GM12878 (cell line): Measurements from ENCODE around the gene TAF13. TPM values are rescaled to one million over a fixed set of nuclear protein-coding genes. Genes with fewer than 3 reads are reported as not detected.

Experiments
- ATAC-seq: fragments of 200-7000 bp; cut with Tn5 transposase; 3 replicates; pipeline ENCODE4 v1.9.1; 2020; ENCODE audit warnings: mild to moderate bottlenecking, moderate library complexity
- BruUV-seq: library from RNA; stranded (reverse); fragments of 400-500 nt; replicated peaks from 2 replicates; lab custom pipeline; 2021; lab: Mats Ljungman, UMichigan
- CTCF ChIA-PET: fragments of 300-600 bp; sonication (Branson Sonifier 250); formaldehyde crosslinking; extraction: SDS; loops from one replicate; lab custom pipeline; 2021; ENCODE audit warnings: inconsistent platforms; lab: Yijun Ruan, JAX
- POLR2A ChIA-PET: fragments of 350-600 bp; formaldehyde crosslinking; extraction: SDS; loops from one replicate; lab custom pipeline; 2021; ENCODE audit warnings: inconsistent platforms; lab: Charles Lee
- RAD21 ChIA-PET: fragments of 300-600 bp; sonication (Branson Sonifier 250); formaldehyde crosslinking; loops from one replicate; lab custom pipeline; 2023; ENCODE audit warnings: antibody characterized with exemption; ENCODE audit not compliant: unreplicated experiment; lab: Charles Lee
- SMC1A ChIA-PET: fragments of 300-600 bp; sonication (Branson Sonifier 250); formaldehyde crosslinking; loops from one replicate; lab custom pipeline; 2023; ENCODE audit not compliant: unreplicated experiment, uncharacterized antibody; lab: Charles Lee
- DNase-seq: peaks from one replicate; pipeline ENCODE4 v3.0.0-alpha.2; 2011; ENCODE audit warnings: low read depth, low spot score
- FAIRE-seq: peaks from 3 replicates; lab custom pipeline; 2011; peaks lifted over from hg19 to GRCh38; lab: Jason Lieb, UNC
- H2AFZ ChIP-seq: 2 replicates; pipeline ENCODE4 v1.6.0; 2011; ENCODE audit warnings: low read depth, low read length, control low read depth; ENCODE audit not compliant: control insufficient read depth
- H3K27ac ChIP-seq: 2 replicates; pipeline ENCODE4 v1.5.1; 2011; ENCODE audit warnings: control low read depth; ENCODE audit not compliant: control insufficient read depth, insufficient read depth
- H3K27me3 ChIP-seq, 2 experiments: replicated peaks in 1 of 2; 2 replicates each; pipeline versions ENCODE4 v1.6.0 to v1.6.1; 2011; ENCODE audit warnings: low read length in 1 of 2; ENCODE audit not compliant: control insufficient read depth in 2 of 2, insufficient read depth in 2 of 2
- H3K36me3 ChIP-seq, 2 experiments: 2 replicates each; pipeline ENCODE4 v1.5.1; 2011; ENCODE audit warnings: low read length in 1 of 2; ENCODE audit not compliant: control insufficient read depth in 2 of 2, insufficient read depth in 2 of 2
- H3K4me1 ChIP-seq: 2 replicates; pipeline ENCODE4 v1.6.1; 2011; ENCODE audit warnings: mild to moderate bottlenecking, low read length, moderate library complexity, mixed read lengths; ENCODE audit not compliant: control insufficient read depth, insufficient read depth
- H3K4me2 ChIP-seq: 2 replicates; pipeline ENCODE4 v1.6.0; 2011; ENCODE audit warnings: control low read depth; ENCODE audit not compliant: control insufficient read depth, insufficient read depth
- H3K4me3 ChIP-seq: fragments of 200-600 bp; sonication (generic); 2 replicates; pipeline ENCODE4 v1.5.1; 2016
- H3K79me2 ChIP-seq: 2 replicates; pipeline ENCODE4 v1.6.0; 2011; ENCODE audit warnings: low read length; ENCODE audit not compliant: control insufficient read depth, insufficient read depth
- H3K9ac ChIP-seq: 2 replicates; pipeline ENCODE4 v1.8.0; 2011; ENCODE audit warnings: low read length, control low read depth, mixed read lengths; ENCODE audit not compliant: control insufficient read depth, insufficient read depth
- H3K9me3 ChIP-seq: replicated peaks from 3 replicates; pipeline ENCODE4 v1.5.1; 2011; ENCODE audit warnings: mild to moderate bottlenecking, low read length; ENCODE audit not compliant: control insufficient read depth, insufficient read depth
- H4K20me1 ChIP-seq: 2 replicates; pipeline ENCODE4 v1.6.0; 2011; ENCODE audit not compliant: control insufficient read depth, insufficient read depth
- BCL3 ChIP-seq: IDR thresholded peaks from 2 replicates; pipeline ENCODE4 v1.6.1; 2011; ENCODE audit warnings: borderline replicate concordance, low read depth, mild to moderate bottlenecking, moderate library complexity, low read length; ENCODE audit not compliant: insufficient read depth, poor library complexity, severe bottlenecking
- CHD4 ChIP-seq: fragments of 200-600 bp; sonication (generic); IDR thresholded peaks from 2 replicates; pipeline ENCODE4 v1.6.1; 2016; ENCODE audit warnings: mild to moderate bottlenecking
- CREM ChIP-seq: IDR thresholded peaks from 2 replicates; pipeline ENCODE4 v1.6.1; 2014; ENCODE audit warnings: antibody characterized with exemption, low read depth
- CTCF ChIP-seq, 3 experiments: IDR thresholded peaks in 2 of 3; conservative IDR thresholded peaks in 1 of 3; 2 replicates each; pipeline ENCODE4 v1.5.1; 2011; ENCODE audit warnings: low read depth in 3 of 3, low read length in 3 of 3, mild to moderate bottlenecking in 3 of 3, control low read depth in 2 of 3, moderate library complexity in 2 of 3, inconsistent platforms in 1 of 3, mixed read lengths in 1 of 3; ENCODE audit not compliant: control insufficient read depth in 2 of 3, insufficient read depth in 1 of 3; ENCODE audit errors: extremely low read depth in 1 of 3
- EED ChIP-seq: sonication (generic); IDR thresholded peaks from 2 replicates; pipeline ENCODE4 v1.6.1; 2016; ENCODE audit warnings: antibody characterized with exemption, low read depth
- ELK1 ChIP-seq: IDR thresholded peaks from 2 replicates; pipeline ENCODE4 v1.6.1; 2012; ENCODE audit warnings: low read depth, low read length, improper control_type of control experiment
- EP300 ChIP-seq, 2 experiments: fragments of 150-350 bp in 1 of 2; IDR thresholded peaks; 2 replicates each; pipeline ENCODE4 v1.6.1; 2011 to 2012; ENCODE audit warnings: low read depth in 2 of 2, low read length in 2 of 2, borderline replicate concordance in 1 of 2, improper control_type of control experiment in 1 of 2, inconsistent platforms in 1 of 2; ENCODE audit not compliant: control insufficient read depth in 1 of 2
- HCFC1 ChIP-seq: fragments of 150-350 bp; IDR thresholded peaks from 2 replicates; pipeline ENCODE4 v1.6.1; 2014; ENCODE audit warnings: low read length
- MXI1 ChIP-seq: fragments of 150-350 bp; IDR thresholded peaks from 2 replicates; pipeline ENCODE4 v1.6.1; 2011; ENCODE audit warnings: low read depth, mild to moderate bottlenecking, inconsistent platforms, low read length, improper control_type of control experiment
- MYC ChIP-seq: IDR thresholded peaks from 2 replicates; pipeline ENCODE4 v1.6.1; 2011; ENCODE audit warnings: mild to moderate bottlenecking, low read length, moderate library complexity, inconsistent platforms; ENCODE audit not compliant: insufficient read depth, insufficient replicate concordance, insufficient read length, severe bottlenecking
- NFYA ChIP-seq: IDR thresholded peaks from 2 replicates; pipeline ENCODE4 v1.6.1; 2011; ENCODE audit warnings: low read depth, mild to moderate bottlenecking, low read length, improper control_type of control experiment, borderline replicate concordance
- NRF1 ChIP-seq: conservative IDR thresholded peaks from 2 replicates; pipeline ENCODE4 v1.6.1; 2011; ENCODE audit warnings: mild to moderate bottlenecking, low read depth, low read length, improper control_type of control experiment
- PAX8 ChIP-seq: fragments of 450-650 bp; IDR thresholded peaks from 2 replicates; pipeline ENCODE4 v1.6.1; 2017; ENCODE audit warnings: mild to moderate bottlenecking, moderate library complexity
- RAD21 ChIP-seq: IDR thresholded peaks from 2 replicates; pipeline ENCODE4 v1.6.1; 2011; ENCODE audit warnings: mild to moderate bottlenecking, low read depth, low read length, moderate library complexity; ENCODE audit not compliant: insufficient read depth
- SIN3A ChIP-seq: IDR thresholded peaks from 2 replicates; pipeline ENCODE4 v1.6.1; 2012; ENCODE audit warnings: low read depth, low read length, improper control_type of control experiment
- SREBF1 ChIP-seq: IDR thresholded peaks from 2 replicates; pipeline ENCODE4 v1.6.1; 2012; ENCODE audit warnings: mild to moderate bottlenecking, low read length
- TAF1 ChIP-seq: IDR thresholded peaks from 2 replicates; pipeline ENCODE4 v1.6.1; 2011; ENCODE audit warnings: mild to moderate bottlenecking, low read depth, low read length, borderline replicate concordance
- ZBED1 ChIP-seq: IDR thresholded peaks from 2 replicates; pipeline ENCODE4 v1.6.1; 2016; ENCODE audit warnings: borderline replicate concordance
- ZZZ3 ChIP-seq: IDR thresholded peaks from 2 replicates; pipeline ENCODE4 v1.6.1; 2011; ENCODE audit warnings: low read depth; ENCODE audit not compliant: control insufficient read depth, insufficient read length
- WGBS: methylation state at CpG from one replicate; pipeline ENCODE4 v1.1.6; 2016; ENCODE audit warnings: low lambda C conversion rate; ENCODE audit not compliant: insufficient replicate concordance, insufficient coverage; ENCODE audit errors: missing lambda C conversion rate; 5-methylcytosine and 5-hydroxymethylcytosine counted together
- in situ Hi-C: fragments of 300-500 bp; cut with MboI; formaldehyde crosslinking; loops from 9 replicates; pipeline ENCODE4 v1.14.3; 2018; ENCODE audit warnings: mixed read lengths
- intact Hi-C: fragments of 100-400 bp; cut with micrococcal nuclease; formaldehyde crosslinking; loops from one replicate; pipeline ENCODE4 v1.14.2; 2022; ENCODE audit not compliant: unreplicated experiment
- polyA plus RNA-seq, 11 experiments: library from polyadenylated mRNA; depleted of rRNA in 4 of 11; unstranded in 6 of 11; stranded (reverse) in 5 of 11; fragments of >200 nt; fragmentation: Nextera tagmentation in 4 of 11; fragmentation: Illumina TruSeq in 1 of 11; extraction: Ambion mirVana in 4 of 11; extraction: Trizol in 1 of 11; gene quantifications; 1 replicate in 1 of 11; 2 replicates in 10 of 11; pipeline versions ENCODE4 v1.2.1 to v1.2.3, GENCODE V29; 2011 to 2016; ENCODE audit warnings: inconsistent platforms in 2 of 11, missing spikeins in 2 of 11, low read depth in 1 of 11
- total RNA-seq, 4 experiments: library from RNA; depleted of rRNA in 3 of 4; stranded (reverse); fragments of >200 nt in 3 of 4; fragmentation: Illumina TruSeq in 1 of 4; extraction: Trizol in 1 of 4; gene quantifications; 2 replicates each; pipeline versions ENCODE4 v1.2.1 to v1.2.3, GENCODE V29; 2013 to 2021

The TAF13 gene
- total and polyA plus RNA-seq, 10 of the 15 experiments (the other 5 are each of a cell fraction or from before 2014, with no cell fraction given): 8.1 to 30.6 (median 18.0) TPM

- Histone ChIP-seq H2AFZ (peak overlapping the region; percentile 83), H3K36me3 (no peaks in the 10 kb centered on the region), H3K79me2 (no peaks in the 10 kb centered on the region), H3K27me3 (peaks cover 8 to 11% of the 10 kb centered on the region in 2 experiments), H3K4me1 (peaks cover 15% of the 10 kb centered on the region), H3K4me2 (peak overlapping the region; percentile 86), H3K27ac (no peak overlapping the region), H4K20me1 (no peaks in the 10 kb centered on the region), H3K4me3 (peak overlapping the region; percentile 45; the same call in 1 of the 2 replicates), H3K9ac (no peak overlapping the region), H3K9me3 (no peaks in the 10 kb centered on the region)
- 34% methylated on average over 10 of the region's 10 CpGs for WGBS
- DNase-seq (no peak), ATAC-seq (peak; percentile 72), FAIRE-seq (peak; percentile 92)
- in situ Hi-C loops (no loop called here), intact Hi-C loops (loop anchor here (1.0 to 10.0 kb wide), 9 partner anchors 12 to 284 kb away; partner anchors contain the start of genes CLCC1, SORT1 and WDR47)
- ChIA-PET RAD21 (interaction anchor here (0.8 to 2.6 kb wide), 9 partner anchors 12 to 286 kb away, joined by 3 to 11 read pairs (median 4); partner anchors contain the start of genes TAF13 and TMEM167B), CTCF (interaction anchor here (0.6 to 8.3 kb wide), 32 partner anchors 10 to 421 kb away, joined by 3 to 57 read pairs (median 4); partner anchors contain the start of genes PRPF38B and TMEM167B), SMC1A (interaction anchor here (0.7 to 4.6 kb wide), 9 partner anchors 9 to 283 kb away, joined by 3 to 33 read pairs (median 4); partner anchors contain the start of gene WDR47), POLR2A (interaction anchor here (1.9 to 3.7 kb wide), 2 partner anchors 9 to 12 kb away, joined by 4 to 25 read pairs; no protein-coding TSS in a partner anchor)
- no TSS peak for BruUV-seq
- peak; percentile 81 for TF ChIP-seq RAD21
- peak; percentile 44 to 67 (median 56); a peak in 5 of 6 replicates for TF ChIP-seq CTCF (IDR thresholded peaks at IDR 0.05 in 2 of 3, conservative IDR thresholded peaks at IDR 0.05 in 1 of 3; ENCODE audit: control insufficient read depth in 2 of 3, extremely low read depth in 1 of 3, insufficient read depth in 1 of 3, low read depth in 3 of 3, low read length in 3 of 3)
- no peak for TF ChIP-seq CREM
- no peak for TF ChIP-seq HCFC1
- no peak for TF ChIP-seq EP300 (IDR thresholded peaks at IDR 0.05; ENCODE audit: borderline replicate concordance in 1 of 2, control insufficient read depth in 1 of 2, low read depth in 2 of 2, low read length in 2 of 2)
- no peak for TF ChIP-seq NRF1
- TF ChIP-seq ELK1: no peak
- TF ChIP-seq BCL3: no peak
- no peak for TF ChIP-seq PAX8
- no peak for TF ChIP-seq MYC
- no peak for TF ChIP-seq MXI1
- no peak for TF ChIP-seq CHD4
- TF ChIP-seq ZZZ3: no peak
- TF ChIP-seq SREBF1: no peak
- no peak for TF ChIP-seq ZBED1
- TF ChIP-seq SIN3A: no peak
- TF ChIP-seq NFYA: no peak
- TF ChIP-seq EED: no peak
- TF ChIP-seq TAF1: no peak
These were observed 36.4 kb upstream of the TAF13 start for GRCh38 chr1:109112056-109112651.
